Liver (tissue), 3 donors: ENCODE measurements around the gene APOL4.

Experiments used
- CTCF ChIP-seq: fragments of 150-350 bp; IDR thresholded peaks from 2 replicates; pipeline ENCODE4 v1.5.1; 2017; ENCODE audit warnings: improper control_type of control experiment, low read depth, low read length; ENCODE audit not compliant: missing input control
- TAF1 ChIP-seq: conservative IDR thresholded peaks from 2 replicates; pipeline ENCODE4 v1.6.1; 2016; ENCODE audit warnings: antibody characterized with exemption, mild to moderate bottlenecking
- donor health status: healthy.
- donor health status: healthy.

- TF ChIP-seq TAF1 (no peak), CTCF (no peak)
Measured at GRCh38 chr22:36156515-36157419, 44.8 kb downstream of the APOL4 start.
